Tibial nerve (tissue), 4 donors: ENCODE measurements around the gene SPRY4. TPM values are rescaled to one million over a fixed set of nuclear protein-coding genes. Genes with fewer than 3 reads are reported as not detected.

Experiments
- DNase-seq, 2 donors: peaks; one replicate each; pipeline ENCODE4 v3.0.0-alpha.2; 2019; ENCODE audit warnings: low spot score in 2 of 2
- H3K27ac ChIP-seq, 4 donors: fragments of 200-600 bp; sonication (generic) in 3 of 4; one replicate each; pipeline ENCODE4 v1.5.1; 2017 to 2019; ENCODE audit warnings: mild to moderate bottlenecking in 1 of 4
- H3K27me3 ChIP-seq, 2 donors: fragments of 200-600 bp; sonication (generic) in 1 of 2; one replicate each; pipeline versions ENCODE4 v1.5.1 to v1.6.0; 2017 to 2019
- H3K36me3 ChIP-seq, 3 donors: fragments of 200-600 bp; sonication (generic); one replicate each; pipeline ENCODE4 v1.5.1; 2018 to 2019
- H3K4me1 ChIP-seq, 4 donors: fragments of 200-600 bp; sonication (generic) in 3 of 4; one replicate each; pipeline ENCODE4 v1.5.1; 2017 to 2019
- H3K4me3 ChIP-seq, 4 donors: fragments of 200-600 bp; sonication (generic) in 3 of 4; one replicate each; pipeline ENCODE4 v1.5.1; 2017 to 2019; ENCODE audit warnings: mild to moderate bottlenecking in 1 of 4, moderate library complexity in 1 of 4
- H3K9me3 ChIP-seq, 4 donors: fragments of 200-600 bp; sonication (generic) in 3 of 4; one replicate each; pipeline ENCODE4 v1.5.1; 2017 to 2019
- CTCF ChIP-seq, 5 experiments: fragments of 200-600 bp in 3 of 5; fragments of 450-650 bp in 2 of 5; sonication (generic) in 3 of 5; IDR thresholded peaks; one replicate each; pipeline ENCODE4 v1.5.1; 2016 to 2019; ENCODE audit warnings: antibody characterized with exemption in 5 of 5, mild to moderate bottlenecking in 3 of 5, moderate library complexity in 2 of 5
- EP300 ChIP-seq, 2 donors: sonication (generic); formaldehyde crosslinking; IDR thresholded peaks; one replicate each; pipeline ENCODE4 v1.6.1; 2017; ENCODE audit warnings: antibody characterized with exemption in 2 of 2, mild to moderate bottlenecking in 1 of 2
- POLR2A ChIP-seq, 2 donors: fragments of 450-650 bp; IDR thresholded peaks; one replicate each; pipeline ENCODE4 v1.6.1; 2017; ENCODE audit warnings: antibody characterized with exemption in 2 of 2, mild to moderate bottlenecking in 2 of 2, moderate library complexity in 2 of 2
- WGBS, 2 donors: methylation state at CpG; one replicate each; pipeline ENCODE4 v1.1.5; 2018; 5-methylcytosine and 5-hydroxymethylcytosine counted together
- total RNA-seq, 4 donors: library from RNA; depleted of rRNA; stranded (reverse); fragments of >200 nt; gene quantifications; one replicate each; pipeline ENCODE4 v1.1.0, GENCODE V29; 2016

Gene SPRY4
- total RNA-seq, 4 donors from 2014 or later, result 5.1 to 30.9 (median 17.9) TPM

DNA sequence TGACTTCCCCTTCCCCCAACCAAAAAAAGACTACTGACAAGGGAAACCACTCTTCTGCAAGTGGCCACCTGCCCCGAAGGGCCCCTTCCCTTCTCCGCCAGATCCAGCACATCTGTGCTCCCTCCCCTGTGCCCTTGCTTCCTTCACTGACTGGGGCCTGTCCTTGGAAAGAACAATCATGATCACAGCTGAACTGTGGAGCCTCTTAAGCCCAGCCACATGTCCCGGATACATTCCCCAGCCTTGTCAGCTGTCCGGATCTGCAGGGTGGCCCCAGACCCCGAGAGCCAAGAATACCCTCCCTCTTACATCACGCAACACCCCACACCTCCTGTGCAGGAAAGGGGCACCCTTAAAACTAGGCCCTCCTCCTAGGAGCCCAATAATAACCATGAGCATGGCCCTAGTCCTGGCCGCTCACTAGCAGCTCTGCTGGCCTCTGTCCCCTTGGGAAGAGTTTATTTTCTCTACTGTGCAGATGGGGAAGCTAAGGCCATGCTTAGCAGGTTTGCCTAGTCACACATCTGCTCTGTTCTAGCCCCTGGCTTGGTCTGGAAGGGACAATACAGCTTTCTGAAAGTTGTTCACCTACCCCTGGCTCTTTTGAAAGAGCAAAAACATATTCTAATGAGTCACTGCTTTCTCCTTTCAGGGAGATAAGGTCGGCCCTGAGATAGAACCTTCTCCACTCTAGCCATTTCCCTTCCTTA is 3.8 kb downstream of the SPRY4 start:
- H3K27ac ChIP-seq, result peak overlapping the region in 3 of 4 donors; percentile 55 to 87 (median 61)
- H3K36me3 ChIP-seq, result no peaks in the 10 kb centered on the region
- WGBS, 2 donors, result 46 to 55% methylated on average over 8 of the region's 8 CpGs
- no peaks in the 10 kb centered on the region for H3K27me3 ChIP-seq
- H3K4me3 ChIP-seq, result peak overlapping the region in 1 of 4 donors; percentile 1
- no peak for TF ChIP-seq CTCF (IDR thresholded peaks at IDR 0.05)
- TF ChIP-seq POLR2A (IDR thresholded peaks at IDR 0.05), result no peak
- no peak for TF ChIP-seq EP300 (IDR thresholded peaks at IDR 0.05)
- no peaks in the 10 kb centered on the region for H3K9me3 ChIP-seq
- H3K4me1 ChIP-seq, result peaks cover 0 to 95% (median 41%) of the 10 kb centered on the region in 4 donors
- no peak for DNase-seq

GRCh38 chr5:142320430-142320738 is 4.4 kb downstream of the SPRY4 start:
- Histone ChIP-seq H3K4me3 (no peak overlapping the region), H3K36me3 (no peaks in the 10 kb centered on the region), H3K4me1 (peaks cover 0 to 95% (median 42%) of the 10 kb centered on the region in 4 donors), H3K27ac (peak overlapping the region in 3 of 4 donors; percentile 10 to 35 (median 14)), H3K27me3 (no peaks in the 10 kb centered on the region), H3K9me3 (no peaks in the 10 kb centered on the region)
- WGBS, 2 donors, result 41 to 45% methylated on average over 4 of the region's 4 CpGs
- TF ChIP-seq CTCF (IDR thresholded peaks at IDR 0.05) (no peak), POLR2A (IDR thresholded peaks at IDR 0.05) (no peak), EP300 (IDR thresholded peaks at IDR 0.05) (no peak)
- no peak for DNase-seq

DNA sequence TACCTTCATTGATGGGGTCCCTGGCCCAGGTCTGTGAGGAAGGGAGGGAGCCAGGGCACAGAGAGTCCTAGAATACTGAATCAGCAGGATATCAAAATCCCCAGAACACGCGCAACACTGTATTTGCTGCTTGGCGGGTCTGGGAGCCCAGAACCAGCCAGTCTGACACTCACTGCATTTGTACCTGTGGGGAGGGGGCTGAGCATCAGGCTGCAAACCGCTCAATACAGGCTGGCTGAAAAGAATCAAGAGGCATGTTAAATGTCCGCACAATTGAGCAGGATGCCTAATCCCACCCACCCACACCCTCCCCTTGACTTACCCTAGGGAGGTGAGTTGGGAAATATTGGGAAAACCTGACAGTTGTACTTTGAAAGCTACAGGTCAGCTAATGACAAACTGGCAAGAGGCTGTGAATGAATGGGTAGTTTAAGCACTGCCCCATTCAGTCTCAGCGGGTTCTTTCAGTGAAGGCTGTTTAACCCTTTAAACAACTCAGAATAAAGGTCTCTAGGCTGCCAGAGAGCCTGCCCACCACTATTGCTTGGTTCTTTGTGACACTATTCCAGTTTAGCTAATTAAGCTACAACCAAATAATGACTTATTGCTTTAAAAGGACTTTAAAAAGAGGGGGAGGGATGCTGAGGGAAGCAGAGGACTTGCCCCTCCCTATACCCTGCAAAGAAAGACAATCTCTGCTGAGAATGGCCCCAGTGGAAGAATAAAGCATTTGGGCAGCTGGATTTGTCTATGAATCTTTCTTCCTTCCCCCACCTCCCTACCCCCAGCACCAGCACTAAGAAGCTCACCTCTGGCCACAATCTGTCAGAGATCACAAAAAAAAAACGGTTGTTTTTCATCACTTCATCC is 5.0 kb downstream of the SPRY4 start:
- Histone ChIP-seq H3K4me3 (peak overlapping the region in 1 of 4 donors; percentile 1), H3K27me3 (no peaks in the 10 kb centered on the region), H3K27ac (peak overlapping the region in 2 of 4 donors; percentile 10 to 35), H3K9me3 (no peaks in the 10 kb centered on the region), H3K36me3 (no peaks in the 10 kb centered on the region), H3K4me1 (peaks cover 0 to 96% (median 39%) of the 10 kb centered on the region in 4 donors)
- no peak for DNase-seq
- WGBS, 2 donors, result 52 to 54% methylated on average over 7 of the region's 7 CpGs
- no peak for TF ChIP-seq CTCF (IDR thresholded peaks at IDR 0.05)
- no peak for TF ChIP-seq POLR2A (IDR thresholded peaks at IDR 0.05)
- no peak for TF ChIP-seq EP300 (IDR thresholded peaks at IDR 0.05)

DNA sequence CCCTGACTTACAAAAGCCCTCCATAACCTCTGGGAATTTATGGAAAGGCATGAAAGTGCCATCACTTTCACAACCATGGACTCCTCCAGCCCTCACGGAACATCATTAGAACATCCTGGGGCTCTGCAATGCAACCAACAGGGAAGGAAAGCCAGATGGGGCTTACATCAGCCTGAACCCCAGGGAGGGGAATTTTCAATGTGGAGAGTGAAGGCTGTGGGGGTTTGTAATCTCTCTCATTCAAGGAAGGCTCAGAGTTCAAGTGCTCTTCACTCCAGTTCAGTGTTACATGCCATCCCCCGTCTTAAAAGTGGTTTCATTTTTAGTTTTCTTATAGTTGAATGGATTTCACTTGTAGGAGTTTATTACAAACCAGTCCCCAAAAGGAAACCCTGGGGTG is 5.7 kb downstream of the SPRY4 start:
- no peaks in the 10 kb centered on the region for H3K27me3 ChIP-seq
- TF ChIP-seq CTCF (IDR thresholded peaks at IDR 0.05), result no peak
- TF ChIP-seq EP300 (IDR thresholded peaks at IDR 0.05), result no peak
- TF ChIP-seq POLR2A (IDR thresholded peaks at IDR 0.05), result no peak
- H3K9me3 ChIP-seq, result no peaks in the 10 kb centered on the region
- H3K4me1 ChIP-seq, result peaks cover 0 to 96% (median 37%) of the 10 kb centered on the region in 4 donors
- peak overlapping the region in 1 of 4 donors; percentile 40 for H3K27ac ChIP-seq
- peaks cover 0 to 7% (median 5%) of the 10 kb centered on the region in 3 donors for H3K36me3 ChIP-seq
- 61 to 68% methylated on average over 2 of the region's 2 CpGs for WGBS, 2 donors
- DNase-seq, result no peak
- H3K4me3 ChIP-seq, result peak overlapping the region in 1 of 4 donors; percentile 8

DNA sequence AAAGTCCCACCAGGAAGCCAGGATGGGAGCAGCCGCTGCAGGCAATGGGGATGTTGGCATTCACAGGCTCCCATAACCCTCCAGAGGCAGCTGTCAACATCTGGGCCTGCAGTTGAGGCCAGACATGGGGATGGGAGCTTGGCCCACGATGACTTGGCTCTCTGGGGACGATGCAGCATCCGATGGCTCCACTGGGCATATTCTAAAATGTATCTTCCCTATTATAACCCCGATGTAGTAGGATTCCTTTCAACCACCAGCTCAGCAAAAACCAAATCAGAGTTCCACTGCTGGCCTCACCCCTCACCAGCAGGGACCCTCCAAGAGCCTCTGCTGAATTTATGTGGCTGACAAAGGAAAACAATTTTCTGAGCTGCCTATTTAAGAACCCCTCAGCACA is 7.1 kb downstream of the SPRY4 start:
- Histone ChIP-seq H3K27me3 (no peaks in the 10 kb centered on the region), H3K36me3 (peaks cover 0 to 19% (median 6%) of the 10 kb centered on the region in 3 donors), H3K4me1 (peaks cover 0 to 98% (median 34%) of the 10 kb centered on the region in 4 donors), H3K27ac (peak overlapping the region in 1 of 4 donors; percentile 0), H3K9me3 (no peaks in the 10 kb centered on the region), H3K4me3 (no peak overlapping the region)
- TF ChIP-seq CTCF (IDR thresholded peaks at IDR 0.05) (no peak), POLR2A (IDR thresholded peaks at IDR 0.05) (no peak), EP300 (IDR thresholded peaks at IDR 0.05) (no peak)
- no peak for DNase-seq
- WGBS, 2 donors, result 53 to 76% methylated on average over 5 of the region's 5 CpGs
